Measurements from ENCODE around the gene BCOR.

DNA sequence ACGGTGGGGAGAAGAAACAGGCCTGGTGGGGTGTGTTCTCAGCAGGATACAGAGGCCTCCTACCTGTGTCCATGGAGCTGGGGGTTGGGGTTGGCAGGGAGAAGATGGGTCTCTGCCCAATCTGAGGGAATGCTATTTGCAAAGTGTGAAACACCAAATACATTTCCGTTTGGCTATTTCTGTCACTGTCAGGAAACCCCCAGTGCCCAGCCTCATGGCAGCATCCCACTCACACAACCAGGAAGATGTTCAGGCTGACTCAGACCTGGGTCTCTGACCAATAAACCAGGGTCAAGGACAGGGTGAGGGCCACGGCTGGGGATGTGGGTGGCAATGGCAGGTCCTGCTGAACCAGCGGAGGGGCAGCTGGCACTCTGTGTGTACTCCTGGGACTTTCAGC is 41.3 kb downstream of the BCOR start:
- TF ChIP-seq CTCF (IDR thresholded peaks at IDR 0.05; ENCODE audit: low read length) (no peak), EZH2 (IDR thresholded peaks at IDR 0.05; ENCODE audit: borderline replicate concordance, low read length) (no peak)

All from OCI-LY1 (cell line).